NCI-H1436 (cell line): ENCODE data around the gene UCP2.

Experiments
- DNase-seq: peaks from one replicate; lab custom pipeline; 2025; lab: John Stamatoyannopoulos, UW

UCP2 gene

DNA sequence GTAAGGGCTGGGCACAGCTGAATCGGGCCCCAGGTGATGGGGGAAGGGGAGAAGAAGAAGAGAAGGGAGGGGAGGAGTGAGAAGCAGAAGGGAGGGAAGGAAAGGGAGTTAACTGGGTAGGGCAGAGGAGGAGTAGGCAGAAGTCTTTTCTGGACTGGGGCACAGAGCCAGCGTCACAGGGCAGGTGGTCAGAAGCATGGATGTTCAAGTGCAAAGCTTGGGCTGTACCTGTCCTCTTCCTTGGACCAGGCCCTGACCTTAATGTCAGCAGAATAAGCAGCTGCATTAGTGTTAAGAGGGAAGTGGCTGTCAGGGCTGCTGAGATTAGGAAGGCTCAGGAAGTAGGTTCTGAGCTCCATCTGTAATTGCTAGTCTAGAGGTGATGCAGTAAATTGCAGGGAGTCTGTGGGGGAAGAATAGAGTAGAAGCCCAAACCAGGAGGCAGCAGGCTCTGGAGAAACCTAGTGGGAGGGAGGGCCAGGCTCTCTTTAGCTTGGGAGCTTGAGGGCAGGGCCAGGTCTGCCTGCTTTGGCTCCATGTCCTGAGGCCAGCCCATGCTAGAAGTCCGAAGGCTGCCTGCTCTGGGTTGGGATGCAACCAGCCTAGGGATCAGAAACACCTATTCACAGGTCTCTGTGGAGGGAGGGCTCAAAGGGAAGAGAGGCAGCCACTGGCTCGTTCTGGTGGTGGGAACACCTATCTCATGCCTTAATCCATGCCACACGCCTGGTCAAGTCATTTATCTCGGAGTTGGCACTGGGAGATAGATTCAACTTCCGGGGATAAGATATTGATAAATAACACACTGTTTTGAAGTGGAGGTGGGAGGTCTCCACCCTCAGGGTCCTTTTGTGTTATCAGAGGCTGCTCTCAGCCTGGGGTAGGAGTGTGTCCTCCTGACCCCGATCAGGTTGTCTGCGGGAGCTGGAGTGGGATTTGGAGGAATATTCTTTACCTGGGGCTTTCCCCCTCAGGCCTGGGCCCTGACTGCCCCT, 28.0 kb upstream of the UCP2 start:
- DNase-seq = no peak

DNA sequence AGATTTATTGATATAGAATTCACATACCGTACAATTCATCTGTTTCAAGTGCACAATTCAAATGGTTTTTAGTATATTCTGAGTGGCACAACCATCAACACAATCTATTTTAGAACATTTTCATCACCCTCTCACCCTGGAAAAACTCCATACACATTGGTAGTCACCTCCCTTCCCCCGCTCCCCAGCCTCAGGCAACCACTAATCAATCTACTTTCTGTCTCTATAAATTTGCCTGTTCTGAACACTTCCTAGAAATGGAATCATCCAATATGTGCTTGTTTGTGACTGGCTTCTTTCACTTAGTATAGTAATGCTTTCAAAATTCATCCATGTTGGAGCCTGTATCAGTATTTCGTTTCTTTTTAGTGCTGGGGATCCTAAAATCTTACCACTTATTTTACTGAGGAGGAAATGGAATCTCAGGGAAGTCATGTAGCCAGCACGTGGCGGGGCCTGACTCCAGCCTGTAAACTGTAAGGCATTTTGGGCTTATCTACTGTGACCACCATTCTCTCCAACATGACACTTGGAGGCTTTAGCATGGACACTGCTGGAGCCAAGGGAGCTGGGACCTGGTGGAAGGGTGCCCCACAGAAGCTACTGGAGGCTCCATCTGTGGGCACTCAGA, 27.1 kb upstream of the UCP2 start:
- no peak for DNase-seq

DNA sequence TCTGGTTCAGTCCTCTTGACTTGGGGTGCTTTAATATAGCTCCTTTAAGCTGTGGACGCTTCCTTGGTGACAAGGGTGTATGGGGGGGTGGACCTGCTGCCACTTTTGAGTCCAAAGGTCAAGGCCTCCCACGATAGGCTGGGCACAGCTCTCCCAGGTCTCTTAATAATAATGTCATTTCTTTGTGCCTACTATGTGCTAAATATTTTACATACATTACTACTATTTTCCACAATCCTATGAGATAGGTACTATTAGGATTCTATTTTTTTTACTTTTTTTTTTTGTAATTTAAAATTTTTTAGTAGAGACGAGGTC, 26.5 kb upstream of the UCP2 start:
- no peak for DNase-seq

- no peak for DNase-seq
Observed at GRCh38 chr11:74008373-74009229, 26.0 kb upstream of the UCP2 start, which contains the start of gene UCP3. UCP3 (minus strand) TSS chr11:74009085; CDS start chr11:74007042, 2,043 bp downstream.

DNA sequence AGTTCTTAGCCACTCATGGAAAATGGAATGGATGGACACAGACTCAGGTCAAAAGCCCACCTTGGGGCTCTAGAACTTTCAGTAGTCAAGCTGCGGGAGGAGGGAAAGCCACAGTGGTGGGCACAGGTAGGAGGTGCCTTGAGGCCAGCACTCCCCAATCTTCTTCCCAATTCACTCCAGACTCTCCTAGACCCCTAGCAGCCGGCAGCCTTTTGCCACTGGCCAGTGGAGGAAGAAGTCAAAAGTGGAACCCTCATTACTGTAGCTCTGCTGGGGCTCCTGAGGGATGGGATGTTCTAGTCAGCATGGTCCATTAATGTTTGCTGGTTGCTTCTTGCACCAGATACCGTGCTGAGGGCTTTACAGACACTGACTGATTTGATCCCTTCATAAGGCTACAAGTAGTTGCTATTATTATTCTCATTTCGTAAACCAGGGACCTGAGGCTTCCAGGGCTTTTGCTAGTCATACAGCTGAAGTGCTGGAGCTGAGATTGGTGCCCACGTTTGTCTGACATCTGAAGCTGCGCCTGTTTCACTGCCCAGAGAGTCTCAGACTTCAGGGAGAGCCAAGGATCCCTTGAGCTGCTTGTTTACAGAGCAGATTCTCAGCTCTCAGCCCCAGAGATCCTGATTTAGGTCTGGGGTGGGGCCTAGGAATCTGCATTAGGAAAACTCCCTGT, 25.2 kb upstream of the UCP2 start:
- DNase-seq = no peak

DNA sequence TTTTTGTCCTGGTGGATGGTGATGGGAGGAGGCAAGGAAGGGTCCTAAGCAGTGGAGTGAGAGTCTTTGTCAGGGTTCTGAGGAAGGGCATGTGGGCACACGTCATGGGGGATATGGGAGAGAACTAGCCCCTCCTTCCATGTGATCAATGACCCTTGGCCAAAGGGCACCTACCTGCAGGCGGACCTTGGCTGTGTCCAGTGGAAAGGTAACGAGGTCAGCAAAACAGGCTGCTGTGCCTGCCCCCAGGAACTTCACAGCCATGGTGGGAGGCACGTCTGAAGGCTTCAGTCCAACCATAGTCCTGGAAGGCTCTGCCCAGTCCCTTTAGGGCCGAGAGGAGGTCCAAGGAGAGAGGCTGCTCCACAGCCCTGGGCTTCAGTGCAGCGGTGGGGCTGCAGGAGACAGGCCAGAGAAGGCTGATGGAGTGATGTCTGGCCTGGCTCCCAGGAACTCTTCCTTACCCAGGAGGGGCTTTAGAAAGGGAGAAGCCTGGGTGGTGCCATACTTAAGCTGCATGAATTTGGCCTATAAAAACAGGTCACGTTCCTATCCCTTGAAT, 24.2 kb upstream of the UCP2 start:
- no peak for DNase-seq

DNA sequence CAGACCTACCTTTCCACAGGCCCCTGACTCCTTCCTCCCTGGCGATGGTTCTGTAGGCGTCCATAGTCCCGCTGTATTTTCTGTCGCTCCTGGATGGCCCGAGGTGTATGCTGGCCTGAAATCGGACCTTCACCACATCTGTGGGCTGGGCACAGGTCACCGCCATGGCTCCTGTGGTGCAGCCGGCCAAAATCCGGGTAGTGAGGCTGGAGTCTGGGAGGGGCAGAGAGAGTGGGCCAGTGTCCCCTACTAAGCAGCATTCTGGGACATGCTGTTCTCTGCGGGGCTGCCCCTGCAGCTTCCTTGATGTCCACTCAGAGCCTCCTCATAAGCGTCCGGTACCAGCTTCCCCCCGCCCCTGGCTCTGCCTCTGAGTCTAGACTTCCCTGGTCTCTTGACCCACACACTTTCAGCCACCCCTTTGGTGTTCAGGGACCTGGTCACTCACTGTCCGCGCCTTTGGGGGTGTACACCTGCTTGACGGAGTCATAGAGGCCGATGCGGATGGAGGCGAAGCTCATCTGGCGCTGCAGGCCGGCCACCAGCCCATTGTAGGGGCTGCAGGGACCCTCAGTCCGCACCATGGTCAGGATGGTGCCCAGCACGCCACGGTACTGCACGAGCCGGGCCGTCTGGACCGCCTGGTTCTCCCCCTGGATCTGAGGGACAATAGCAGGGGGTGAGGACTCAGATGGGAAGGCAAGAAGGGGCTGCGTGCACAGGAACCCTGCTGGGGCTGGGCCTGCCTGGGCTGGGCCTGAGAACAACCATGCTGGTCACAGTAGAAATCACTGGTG, 23.3 kb upstream of the UCP2 start:
- no peak for DNase-seq

DNA sequence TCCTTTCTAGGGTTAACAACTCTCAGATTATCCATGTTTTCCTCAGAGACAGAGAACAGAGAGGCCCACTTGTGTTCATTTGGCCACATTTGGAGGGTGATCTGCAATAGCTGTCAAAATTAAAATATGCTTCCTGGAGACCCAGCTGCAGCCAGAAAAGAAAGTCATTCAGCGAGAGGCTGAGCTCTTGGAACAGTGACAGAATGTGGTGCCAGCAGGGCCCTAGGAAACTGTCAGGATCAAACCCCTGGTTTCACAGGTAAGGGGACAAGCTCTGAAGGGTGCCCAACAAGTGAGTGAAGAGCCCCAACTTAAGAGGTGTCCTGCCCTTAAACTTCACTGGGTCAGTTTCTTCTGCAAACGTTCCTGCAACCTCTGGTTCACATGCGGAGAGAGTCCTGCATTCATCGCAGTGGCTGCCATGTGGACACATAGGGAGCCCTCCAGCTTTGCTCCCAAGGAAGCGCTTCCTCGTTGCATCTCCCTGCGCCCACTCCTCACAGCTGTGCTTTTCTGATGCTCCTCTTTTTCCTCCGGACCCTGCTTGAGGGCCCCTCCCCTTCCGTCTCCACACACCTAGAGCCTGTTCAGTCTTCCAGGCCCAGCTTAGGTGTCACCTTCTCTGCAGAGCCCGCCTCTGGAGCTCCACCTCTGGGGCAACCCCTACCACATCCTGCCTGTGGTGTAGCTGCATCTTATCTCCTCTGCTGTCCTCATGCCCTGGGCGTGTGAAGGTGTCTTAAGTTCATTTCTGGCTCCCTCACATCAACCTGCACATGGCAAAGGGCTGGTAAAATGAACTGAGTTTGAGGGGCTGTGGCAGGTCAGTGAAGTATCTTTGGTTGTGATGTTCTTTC, 22.3 kb upstream of the UCP2 start:
- no peak for DNase-seq

- no peak for DNase-seq
Observed at GRCh38 chr11:74004046-74004695, 21.5 kb upstream of the UCP2 start.

DNA sequence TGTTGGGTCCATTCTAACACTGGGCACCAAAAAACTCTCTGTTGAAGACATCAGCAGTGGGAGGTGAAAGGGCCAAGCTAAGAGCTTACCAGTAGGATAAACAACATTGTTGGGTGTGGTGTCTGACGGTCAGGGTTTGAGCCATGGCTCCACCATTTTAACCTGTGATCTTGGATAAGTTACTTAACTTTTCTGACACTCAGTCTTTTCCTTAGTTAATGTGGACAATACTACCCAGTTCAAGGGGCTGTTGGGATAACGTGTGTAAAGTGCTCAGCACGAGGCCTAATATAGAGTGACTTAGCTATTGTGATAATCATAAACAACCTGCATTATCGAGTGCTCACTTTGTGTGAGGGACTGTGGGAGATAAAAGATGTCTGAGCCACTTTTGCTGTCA, 20.2 kb upstream of the UCP2 start:
- no peak for DNase-seq

DNA sequence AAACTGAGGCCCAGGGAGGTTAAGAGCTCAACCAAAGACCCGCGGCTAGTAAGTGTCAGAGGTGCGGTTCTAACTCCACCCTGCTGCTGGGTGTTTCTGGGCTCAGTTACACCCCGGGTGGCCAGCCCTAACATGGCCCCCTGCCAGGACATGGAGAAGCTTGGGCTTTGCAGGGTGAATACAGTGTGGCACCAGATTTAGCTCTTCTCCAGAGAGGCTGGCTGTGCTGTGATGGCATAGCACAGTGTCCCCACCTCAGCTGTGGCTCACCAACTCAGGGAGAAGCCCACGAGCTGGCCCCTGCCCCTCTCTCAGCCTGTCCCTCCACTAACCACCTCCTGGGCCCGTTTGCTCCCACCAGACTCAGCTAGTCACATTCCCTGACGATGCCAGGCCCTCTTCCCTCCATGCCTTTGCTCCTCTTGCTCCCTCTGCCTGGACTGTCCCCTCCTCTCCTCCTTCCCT, 19.2 kb upstream of the UCP2 start:
- DNase-seq = no peak

- DNase-seq = no peak
Observed at GRCh38 chr11:74000307-74001133, 17.9 kb upstream of the UCP2 start.

- peak; percentile 20 for DNase-seq
Observed at GRCh38 chr11:73999581-74000306, 17.1 kb upstream of the UCP2 start.

DNA sequence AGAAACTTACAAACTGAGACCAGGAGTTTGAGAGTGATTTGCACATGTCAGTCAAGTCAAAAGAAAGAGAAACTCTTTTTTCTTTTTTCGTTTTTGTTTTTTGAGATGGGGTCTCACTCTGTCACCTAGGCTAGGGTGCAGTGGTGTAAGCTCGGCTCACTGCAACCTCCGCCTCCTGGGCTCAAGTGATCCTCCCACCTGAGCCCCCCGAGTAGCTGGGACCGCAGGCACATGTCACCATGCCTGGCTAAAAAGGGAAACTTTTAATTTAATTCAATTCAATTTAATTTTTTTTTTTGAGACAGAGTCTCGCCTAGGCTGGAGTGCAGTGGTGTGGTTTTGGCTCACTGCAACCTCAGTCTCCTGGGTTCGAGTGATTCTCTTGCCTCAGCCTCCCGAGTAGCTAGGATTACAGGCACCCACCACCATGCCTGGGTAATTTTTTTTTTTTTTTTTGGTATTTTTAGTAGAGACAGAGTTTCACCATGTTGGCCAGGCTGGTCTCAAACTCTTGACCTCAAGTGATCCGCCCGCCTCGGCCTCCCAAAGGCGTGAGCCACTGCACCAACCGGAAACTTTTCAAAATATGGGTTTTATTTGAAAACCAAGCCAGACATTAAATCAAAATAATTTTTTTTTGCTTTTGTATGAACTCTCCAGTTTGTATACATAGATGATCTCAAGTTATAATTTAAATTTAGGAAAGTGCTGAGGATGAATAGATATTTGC, 16.4 kb upstream of the UCP2 start:
- DNase-seq = no peak

DNA sequence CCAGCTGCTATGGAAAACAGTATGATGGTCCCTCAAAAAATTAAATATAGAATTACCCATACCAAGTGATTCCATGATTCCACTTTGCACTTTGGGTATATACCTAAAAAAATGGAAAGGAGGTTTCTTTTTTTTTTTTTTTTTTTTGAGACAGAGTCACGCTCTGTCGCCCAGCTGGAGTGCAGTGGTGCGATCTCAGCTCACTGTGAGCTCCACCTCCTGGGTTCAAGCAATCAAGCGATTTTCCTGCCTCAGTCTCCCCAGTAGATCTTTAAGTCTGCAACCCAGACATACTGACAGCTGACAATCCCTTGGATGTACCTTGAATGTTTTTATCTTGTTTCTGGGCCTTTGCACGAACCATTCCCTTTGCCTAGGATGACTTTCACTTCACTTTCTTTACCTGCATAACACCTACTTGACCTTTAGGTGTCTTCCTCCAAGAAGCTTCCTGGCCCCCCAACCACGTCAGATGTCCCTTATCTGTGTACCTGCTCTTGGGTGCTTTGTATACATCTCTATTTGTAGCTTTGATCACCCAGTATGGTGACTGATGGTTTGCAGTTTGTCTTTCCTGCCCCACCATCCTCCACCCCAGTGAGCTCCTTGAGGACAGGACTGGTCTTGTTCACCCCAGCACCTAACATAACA, 14.6 kb upstream of the UCP2 start:
- DNase-seq = no peak

GRCh38 chr11:73996161-73996747, 13.6 kb upstream of the UCP2 start:
- no peak for DNase-seq
